ENCODE measurements around the gene MYOD1.

Gene MYOD1

DNA sequence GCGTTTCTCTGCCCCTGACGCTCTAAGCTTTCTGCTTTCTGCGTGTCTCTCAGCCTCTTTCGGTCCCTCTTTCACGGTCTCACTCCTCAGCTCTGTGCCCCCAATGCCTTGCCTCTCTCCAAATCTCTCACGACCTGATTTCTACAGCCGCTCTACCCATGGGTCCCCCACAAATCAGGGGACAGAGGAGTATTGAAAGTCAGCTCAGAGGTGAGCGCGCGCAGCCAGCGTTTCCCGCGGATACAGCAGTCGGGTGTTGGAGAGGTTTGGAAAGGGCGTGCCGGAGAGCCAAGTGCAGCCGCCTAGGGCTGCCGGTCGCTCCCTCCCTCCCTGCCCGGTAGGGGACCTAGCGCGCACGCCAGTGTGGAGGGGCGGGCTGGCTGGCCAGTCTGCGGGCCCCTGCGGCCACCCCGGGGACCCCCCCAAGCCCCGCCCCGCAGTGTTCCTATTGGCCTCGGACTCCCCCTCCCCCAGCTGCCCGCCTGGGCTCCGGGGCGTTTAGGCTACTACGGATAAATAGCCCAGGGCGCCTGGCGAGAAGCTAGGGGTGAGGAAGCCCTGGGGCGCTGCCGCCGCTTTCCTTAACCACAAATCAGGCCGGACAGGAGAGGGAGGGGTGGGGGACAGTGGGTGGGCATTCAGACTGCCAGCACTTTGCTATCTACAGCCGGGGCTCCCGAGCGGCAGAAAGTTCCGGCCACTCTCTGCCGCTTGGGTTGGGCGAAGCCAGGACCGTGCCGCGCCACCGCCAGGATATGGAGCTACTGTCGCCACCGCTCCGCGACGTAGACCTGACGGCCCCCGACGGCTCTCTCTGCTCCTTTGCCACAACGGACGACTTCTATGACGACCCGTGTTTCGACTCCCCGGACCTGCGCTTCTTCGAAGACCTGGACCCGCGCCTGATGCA is at the start of gene MYOD1:
TSS of gene MYOD1 (plus strand) at position 544 of the 910 bp plus-strand sequence. CDS start at position 756, 212 bp downstream.
- no peak for DNase-seq (ENCODE audit: low read depth)

DNA sequence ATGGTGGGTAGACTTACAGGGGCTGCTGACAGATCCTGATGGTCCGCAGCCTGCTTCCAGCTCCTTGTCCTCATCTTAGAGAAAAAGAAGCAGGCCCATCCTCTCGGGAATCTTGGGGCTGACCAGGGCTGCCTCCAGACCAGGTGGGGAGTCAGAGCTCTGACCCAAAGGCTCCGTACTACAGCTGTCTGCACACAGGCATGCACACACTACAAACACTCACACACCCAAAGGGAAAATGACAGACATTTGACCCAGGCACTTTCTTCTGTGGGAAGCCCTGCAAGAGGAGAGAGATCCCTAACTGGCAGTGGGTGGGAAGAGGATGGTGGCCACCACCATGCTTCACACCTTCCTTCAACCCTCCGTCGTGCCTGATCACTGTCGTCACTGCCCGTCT is 46.9 kb upstream of the MYOD1 start:
- DNase-seq (ENCODE audit: low read depth): no peak

DNA sequence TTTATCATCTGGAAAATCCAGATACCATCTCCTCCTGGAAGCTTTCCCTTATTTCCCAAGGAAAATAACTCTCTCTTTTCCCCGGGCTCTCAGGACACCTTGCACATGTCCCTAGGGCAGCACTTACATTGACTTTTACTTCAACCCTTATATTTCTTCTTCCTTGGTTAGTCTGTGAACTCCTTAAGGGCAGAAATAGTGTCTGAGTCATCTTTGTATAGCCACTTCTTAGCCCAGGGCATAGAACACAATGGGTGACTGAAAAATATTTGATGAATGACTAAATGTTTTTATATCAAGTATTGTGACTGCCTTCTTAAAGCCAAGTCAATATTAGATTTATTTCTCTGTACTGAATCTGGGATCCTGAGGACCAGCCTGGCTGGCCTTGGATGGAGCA is 45.4 kb upstream of the MYOD1 start:
- DNase-seq (ENCODE audit: low read depth): no peak

DNA sequence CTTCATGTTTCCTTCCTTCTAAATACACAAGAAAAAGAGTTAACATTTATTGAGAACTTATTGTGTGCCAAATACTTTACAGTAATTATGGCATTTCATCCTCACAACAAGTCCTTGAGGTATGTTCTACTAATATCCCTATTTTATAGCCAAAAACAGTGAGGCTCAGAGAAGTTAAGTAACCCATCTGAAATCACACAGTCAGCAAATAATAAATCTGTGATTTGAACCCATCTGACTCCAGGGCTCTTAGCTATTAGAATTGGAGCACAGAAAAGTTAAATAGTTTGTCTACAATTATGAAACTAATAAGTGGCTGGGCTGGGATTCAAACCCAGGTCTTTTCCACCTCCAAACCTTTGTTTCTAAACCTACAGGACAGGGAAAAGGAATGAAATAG is 36.5 kb upstream of the MYOD1 start:
- DNase-seq (ENCODE audit: low read depth): no peak

DNA sequence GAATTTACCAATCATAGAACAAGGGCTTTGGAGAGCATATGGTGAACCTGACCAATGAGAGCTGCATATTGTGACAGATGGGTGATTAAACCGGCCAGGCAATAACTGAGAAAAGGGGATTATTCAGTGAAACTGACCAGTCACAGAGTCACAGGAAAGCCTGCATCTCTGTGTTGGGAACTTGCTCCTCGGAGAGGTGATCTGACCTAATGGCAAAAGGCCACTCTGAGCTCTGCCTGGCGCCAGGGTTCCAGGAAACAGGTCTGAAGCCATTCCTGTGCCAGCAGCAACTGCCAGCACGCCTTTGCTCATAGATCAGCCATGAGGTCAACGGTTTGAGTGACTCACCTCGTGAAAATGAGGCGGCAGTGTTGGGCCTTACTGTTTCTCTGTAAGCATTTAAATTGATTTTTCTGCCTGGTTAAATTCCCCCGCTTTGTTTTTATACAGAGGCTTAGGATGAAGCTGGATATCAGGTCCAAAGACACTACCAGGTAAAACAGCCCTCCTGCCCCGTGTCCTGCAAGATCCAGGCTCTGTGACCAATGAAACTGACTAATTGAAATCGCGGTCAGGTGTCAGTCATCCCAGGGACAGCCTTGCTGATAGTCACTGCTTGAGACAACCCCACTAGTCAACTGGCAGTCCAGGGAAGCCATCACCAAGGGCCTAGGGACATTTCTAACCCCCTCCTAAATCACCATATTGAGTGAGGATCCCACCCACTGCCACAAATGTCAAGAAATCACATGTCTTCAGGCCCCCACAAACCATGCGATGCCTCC is 35.8 kb upstream of the MYOD1 start:
- DNase-seq (ENCODE audit: low read depth): peak; percentile 20

DNA sequence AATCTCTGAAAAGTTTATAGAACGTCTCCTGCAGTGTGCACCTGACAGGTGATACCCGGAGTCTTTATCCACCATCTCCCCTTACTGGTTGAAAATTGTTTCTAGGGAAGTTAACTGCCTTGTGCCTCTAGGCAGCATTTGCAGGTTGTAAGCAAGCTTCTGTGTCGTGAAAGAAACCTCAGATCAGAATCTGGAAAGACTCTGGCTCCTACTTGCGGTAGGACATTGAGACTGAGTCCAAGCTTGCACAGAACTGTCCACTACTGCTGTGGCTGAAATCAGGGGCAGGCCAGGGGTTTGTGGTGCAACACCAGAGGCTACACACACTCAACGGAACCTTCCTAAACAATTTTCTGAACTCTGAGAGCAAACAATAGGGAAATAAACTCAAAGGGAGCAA is 34.8 kb upstream of the MYOD1 start:
- DNase-seq (ENCODE audit: low read depth): no peak

DNA sequence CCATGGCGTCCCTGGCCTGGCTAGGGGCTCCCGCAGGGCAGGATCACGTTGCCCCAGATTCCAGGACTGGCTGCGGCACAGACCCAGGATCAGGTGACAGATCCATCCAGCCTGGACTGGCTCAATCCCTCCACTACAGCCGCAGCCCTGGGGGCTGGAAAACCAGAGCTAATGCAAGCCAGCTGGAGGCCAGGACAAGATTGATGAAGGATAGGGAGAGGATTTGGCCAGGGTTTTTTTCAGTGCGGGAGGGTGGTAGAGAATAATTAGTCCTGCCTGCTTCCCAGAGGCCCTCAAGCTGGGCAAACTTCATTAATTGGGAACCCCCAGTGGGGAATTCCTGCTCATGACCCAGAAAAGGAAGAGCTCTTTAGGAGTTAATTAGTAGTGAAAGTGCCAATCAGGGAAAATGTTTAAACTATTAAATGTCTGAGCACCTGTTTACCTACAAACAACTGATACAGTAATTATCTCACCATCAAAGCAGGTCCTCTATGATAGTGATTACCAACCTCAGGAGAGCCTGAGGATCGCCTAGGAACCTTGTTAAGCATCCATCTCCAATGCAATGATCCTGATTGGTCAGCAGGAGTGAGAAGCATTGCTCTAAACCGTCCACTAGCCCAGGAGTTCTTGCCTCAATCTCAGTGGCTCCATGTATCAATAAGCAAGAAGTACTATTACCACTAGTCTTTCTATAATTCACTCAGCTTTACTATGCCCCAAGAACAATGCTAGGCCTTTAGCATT is 33.0 kb upstream of the MYOD1 start:
- DNase-seq (ENCODE audit: low read depth): no peak

DNA sequence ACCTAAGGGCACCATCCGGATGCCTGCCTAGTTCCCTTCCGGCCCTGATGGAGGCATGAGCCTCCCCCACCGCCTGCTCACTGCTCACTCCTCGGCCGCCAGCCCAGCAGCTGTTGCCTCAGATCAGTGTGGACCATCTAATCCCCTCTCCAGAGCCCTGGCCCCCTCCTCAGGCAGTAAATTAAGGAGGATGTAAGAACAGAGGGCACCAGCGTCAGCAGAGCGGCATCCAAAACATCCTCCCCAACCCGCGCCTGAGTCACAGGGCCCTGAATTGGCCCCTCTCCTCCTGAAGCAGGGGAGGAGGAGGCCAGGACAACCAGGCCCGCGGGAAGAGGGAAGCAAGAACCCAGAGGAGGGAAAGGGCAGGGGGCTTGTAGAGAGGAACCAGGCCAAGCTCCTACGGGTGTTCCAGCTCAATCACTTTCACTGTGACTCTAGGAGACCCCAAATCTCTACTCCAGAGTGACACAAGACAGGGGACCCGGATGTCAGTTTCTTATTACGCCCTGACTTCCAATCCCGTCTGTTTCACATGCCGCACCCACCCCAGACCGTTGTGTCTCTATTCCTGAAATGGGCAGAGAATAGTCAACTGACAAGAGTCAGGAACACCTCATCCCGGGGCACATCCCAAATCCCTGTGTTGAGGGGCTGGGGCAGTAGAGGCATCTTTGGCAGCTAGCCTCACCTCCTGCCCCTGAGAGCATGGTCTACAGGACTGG is 31.3 kb upstream of the MYOD1 start:
- no peak for DNase-seq (ENCODE audit: low read depth)

DNA sequence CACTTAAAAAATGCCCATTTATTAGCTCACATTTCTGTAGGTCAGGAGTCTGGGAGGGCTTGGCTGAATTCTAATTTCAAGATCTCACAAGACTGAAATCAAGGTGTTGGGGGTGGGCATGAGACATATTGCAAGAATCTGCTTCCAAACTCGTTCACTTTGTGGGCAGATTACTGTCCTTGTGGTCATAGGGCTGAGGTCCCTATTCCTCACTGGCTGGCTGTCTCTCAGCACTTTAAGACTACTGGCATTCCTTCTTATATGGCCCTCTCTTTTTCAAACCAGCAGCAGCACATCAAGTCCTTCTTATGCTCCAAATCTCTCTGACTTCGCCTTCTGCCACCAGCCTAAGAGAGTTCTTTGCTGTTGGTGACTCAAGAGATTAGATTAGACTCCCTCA is 27.8 kb upstream of the MYOD1 start:
- no peak for DNase-seq (ENCODE audit: low read depth)

DNA sequence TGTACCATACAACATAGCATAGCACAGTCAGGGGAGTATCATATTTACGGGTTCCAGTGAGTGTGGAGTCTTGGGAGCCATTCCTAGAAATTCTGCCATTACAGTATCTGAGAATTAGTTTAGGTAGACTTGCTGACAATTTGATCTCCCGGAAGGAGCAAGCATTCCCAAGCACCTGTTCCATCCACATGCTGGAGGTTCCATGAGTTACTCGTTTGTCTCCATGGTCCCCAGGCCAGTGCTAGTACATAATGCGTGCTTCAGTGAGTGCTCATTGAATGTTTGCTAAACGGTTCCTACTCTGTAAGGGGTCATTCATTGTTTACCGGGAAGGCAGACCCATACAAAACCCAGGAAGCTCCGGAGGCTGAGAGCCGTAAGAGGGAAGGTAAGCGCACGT is 27.4 kb upstream of the MYOD1 start:
- DNase-seq (ENCODE audit: low read depth): no peak

DNA sequence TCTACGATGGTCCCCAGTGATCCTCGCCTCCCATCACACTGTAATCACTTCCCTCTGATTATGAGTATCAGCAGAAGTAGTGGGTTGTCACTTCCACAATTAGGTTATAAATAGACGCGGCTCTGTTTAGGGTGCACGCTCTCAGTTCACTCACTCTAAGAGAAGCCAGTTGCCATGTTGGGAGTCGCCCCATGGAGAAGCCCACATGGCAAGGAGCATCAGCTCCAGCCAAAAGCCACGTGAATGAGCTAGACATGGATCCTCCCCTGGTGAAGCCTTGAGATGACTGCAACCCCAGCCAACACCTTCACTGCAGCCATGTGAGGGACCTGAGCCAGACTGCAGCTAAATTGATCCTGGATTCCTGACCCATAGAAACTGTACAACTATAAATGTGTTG is 26.4 kb upstream of the MYOD1 start:
- no peak for DNase-seq (ENCODE audit: low read depth)

DNA sequence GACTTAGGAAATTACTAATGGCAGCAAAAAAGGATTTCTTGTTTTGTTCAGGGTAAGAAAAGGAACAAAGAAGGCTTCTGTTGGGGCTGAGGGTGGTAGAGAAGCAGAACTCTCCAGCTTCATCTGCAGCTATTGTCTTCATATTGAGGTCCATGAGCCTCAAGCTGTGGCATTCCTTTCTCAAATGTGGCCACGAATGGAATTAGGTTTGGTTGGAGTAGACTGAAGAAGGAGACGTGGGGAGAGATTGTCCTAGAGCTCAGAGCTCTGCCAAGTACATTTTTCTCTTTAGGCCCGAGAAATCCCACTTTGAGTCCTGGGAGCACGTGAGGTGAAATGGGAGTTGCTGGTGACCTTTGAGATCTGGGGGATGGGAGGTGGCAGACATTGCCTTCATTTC is 25.8 kb upstream of the MYOD1 start:
- DNase-seq (ENCODE audit: low read depth): no peak

DNA sequence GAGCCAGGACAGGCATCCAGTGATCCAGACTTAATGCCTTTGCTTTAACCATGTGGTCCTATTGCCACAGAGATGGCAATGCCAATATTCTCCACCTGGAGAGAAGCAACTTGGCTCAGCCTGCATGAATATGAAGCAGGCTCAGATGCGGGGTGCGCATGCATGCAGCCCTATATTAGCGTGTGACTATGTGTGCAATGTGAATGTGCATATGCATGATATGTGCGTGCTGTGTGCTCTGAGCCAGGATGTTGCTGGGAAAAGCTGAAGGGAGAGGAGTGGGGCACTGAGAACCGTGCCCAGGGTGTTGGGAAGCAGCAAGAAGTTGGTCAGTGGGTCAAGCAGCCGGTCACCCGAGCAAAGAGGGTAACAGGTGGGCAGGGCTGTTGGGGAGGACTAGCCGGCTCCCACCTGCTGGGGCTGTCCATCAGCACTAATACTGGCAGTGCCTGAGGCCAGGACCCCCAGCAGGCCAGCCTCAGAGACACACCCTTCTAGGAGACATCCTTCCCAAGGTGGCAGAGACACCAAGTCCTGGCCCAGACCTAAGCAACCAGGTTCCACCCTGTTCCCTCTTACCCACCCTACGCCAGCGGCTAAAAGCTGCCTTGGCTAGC is 24.8 kb upstream of the MYOD1 start:
- DNase-seq (ENCODE audit: low read depth): no peak

DNA sequence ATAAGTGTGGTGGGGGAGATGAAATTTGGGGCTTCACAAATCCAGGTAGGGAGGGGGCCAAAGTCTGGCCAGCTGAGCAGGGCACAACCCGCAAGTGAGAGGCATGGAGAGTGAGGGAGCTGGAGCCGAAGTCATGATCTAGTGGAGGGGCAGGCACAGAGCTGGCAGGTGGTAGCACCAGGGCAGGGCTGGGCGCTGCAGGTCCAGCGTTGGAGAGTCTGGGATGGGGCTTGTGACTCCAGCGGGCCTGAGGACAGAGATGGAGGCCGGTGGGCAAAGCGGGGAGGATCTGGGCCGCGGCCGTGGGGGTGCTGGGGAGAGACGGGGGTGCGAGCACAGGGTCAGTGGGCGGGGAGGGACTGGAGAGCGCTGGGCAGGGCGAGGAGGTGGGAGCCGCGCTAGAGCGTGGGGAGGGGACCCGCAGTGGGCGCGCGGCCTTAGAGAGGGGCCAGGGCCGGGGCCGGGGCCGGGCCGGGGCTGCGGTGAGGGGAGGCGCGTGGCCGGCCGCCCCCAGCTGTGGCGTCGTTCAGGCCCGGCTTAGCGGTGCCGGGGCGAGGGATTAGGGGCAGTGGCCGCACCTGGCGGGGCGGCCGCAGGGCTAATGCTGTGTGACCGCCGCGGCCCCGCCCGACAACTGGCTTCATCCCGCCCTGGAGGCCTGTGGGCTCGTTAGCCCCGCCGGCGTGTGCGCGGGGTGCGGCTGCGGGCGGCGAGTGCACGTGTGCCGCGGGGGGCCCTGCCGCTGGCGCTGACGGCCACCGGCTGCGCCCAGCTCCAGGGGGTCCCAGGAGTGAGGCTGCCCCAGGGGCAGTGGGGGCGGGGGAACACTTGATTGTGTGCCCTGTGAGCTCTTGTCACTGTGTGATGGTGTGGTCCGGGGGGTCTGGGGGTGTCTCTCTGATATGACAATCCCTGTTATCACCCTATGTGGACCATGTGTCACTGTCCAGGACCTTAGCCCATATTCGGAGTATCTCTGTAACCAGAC is 23.6 kb upstream of the MYOD1 start:
- no peak for DNase-seq (ENCODE audit: low read depth)

DNA sequence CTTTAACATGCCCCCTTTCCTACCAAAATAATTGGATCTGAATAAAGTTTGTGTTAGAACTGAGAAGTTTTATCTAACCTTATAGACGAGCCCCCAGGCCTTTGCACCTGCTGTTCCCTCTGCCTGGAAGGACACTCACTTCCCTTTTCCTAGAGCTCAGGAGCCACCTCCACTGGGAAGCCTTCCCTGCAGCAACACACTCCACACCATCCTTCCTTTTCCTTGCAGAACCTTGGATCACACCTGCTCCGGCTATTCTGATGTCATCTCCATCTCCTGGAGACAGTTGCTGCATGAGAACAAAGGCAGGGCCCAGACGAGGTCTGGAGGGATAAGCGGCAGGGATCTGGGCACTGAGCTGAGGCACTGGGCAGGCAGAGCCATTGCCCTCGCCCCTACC is 22.6 kb upstream of the MYOD1 start:
- DNase-seq (ENCODE audit: low read depth): no peak

DNA sequence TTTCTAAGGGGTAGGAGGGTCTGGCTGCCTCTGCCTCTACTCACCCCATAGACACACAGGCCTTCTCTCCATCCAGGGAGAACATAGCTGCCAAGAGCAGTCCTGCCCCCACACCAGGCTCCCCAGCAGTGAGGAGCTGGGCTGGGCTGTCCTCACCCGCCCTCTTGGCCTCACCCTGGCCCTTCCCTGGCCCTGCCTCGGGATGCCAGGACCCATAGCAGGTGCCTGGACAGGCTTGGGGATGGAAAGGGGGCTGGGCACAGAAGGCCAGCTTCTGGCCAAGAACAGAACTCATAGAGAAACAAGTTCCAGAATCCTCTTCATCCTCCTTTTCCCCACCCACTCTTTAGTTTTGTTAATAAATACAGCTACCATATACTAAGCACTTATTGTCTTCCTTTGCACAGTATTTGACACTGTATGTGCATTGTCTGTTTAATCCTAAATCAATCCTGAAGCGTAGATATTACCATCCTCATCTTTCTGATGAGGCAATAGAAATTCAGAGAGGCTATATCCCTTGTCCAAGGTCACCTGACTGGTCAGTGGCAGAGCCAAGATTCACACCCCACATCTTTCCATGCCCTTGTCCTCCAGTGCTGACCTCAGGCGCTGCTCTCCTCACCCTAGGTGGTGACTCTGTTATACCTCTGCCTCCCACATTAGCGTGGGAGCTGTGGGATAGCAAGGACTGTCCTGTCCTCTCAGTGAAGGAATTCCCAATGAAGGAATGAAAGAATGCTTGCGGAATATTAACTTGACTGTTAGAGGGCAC is 22.0 kb upstream of the MYOD1 start:
- DNase-seq (ENCODE audit: low read depth): no peak

DNA sequence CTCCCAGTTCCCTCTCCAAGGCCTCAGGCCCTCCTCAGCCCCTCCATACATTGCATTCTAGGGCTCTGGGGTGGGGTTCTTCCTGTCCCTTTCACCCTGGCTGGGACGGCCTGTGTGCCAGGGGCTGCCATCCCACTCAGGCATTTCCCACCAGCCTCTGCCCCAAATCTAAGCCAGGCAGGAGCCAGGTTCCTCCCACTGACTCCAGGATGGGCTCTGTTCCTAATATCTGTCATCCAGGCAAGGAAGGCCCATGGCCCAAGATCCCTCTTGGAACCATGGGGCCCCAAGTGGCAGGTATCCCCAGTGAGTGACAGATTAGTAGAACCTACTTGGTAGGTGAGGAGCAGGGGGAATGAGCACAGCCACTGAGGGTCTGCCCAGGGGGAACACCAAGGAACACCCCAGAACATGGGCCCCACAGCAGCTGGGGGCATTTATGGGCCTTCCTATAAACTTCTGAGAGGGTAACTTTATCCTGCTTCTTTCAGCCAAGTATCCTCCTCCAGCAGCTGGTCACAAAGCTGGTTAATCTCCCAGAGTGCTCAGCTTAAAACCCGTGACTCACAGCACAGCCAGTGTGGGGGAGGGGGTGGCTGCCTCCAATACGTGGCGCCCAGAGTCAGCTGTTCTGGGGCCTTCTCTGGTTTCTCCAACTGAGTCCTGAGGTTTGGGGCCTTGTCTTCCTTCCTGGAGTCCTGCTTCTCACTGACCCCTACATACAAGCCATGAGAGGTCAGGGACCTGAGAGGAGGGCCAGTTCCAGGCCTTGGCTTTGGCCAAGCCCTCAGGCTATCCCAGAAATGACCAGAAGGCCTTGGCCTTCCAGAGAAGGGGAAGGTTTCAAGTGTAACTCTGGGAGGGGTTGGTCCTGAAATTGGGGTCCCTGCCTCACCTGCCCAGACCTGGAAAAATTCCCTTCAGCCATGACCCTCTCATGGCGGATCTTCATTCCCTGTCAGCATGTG is 19.9 kb upstream of the MYOD1 start:
- DNase-seq (ENCODE audit: low read depth): no peak

DNA sequence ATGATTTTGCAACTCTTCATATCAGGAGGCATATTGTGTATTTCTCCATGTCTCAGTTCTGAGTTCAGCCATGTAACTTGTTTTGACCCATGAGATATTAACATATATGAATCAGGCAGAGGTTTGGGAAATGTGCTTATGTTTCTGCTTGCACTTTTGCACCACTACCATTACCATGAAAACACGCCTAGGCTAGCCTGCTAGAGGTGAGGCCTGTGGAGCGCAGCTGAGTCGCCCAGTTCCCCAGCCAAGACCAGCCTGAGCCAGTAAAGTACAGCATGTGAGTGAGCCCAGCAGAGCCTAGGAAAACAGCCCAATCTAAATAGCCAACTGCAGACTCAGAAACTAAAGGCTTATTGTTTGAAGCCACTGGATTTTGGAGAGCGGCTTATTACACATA is 18.4 kb upstream of the MYOD1 start:
- no peak for DNase-seq (ENCODE audit: low read depth)

Measured in fibroblast of the conjunctiva (primary cell).